Coronary artery (tissue), 2 donors: Measurements from ENCODE around the gene PDZD8.
"Not testable (repeated sequence)": the region's sequence is repeated elsewhere in the genome, so short reads cannot be mapped to it uniquely, and the experiment has no call there.

Source experiments
- DNase-seq: peaks from one replicate; pipeline ENCODE4 v3.0.0-alpha.2; 2017; ENCODE audit warnings: low spot score
- H3K27ac ChIP-seq, 2 donors: fragments of 200-600 bp; sonication (generic); one replicate each; pipeline ENCODE4 v1.5.1; 2016 to 2019
- H3K4me3 ChIP-seq: fragments of 200-600 bp; sonication (generic); 2 replicates; pipeline ENCODE4 v1.5.1; 2016; ENCODE audit warnings: mild to moderate bottlenecking, moderate library complexity
- CTCF ChIP-seq: fragments of 200-600 bp; sonication (generic); IDR thresholded peaks from one replicate; pipeline ENCODE4 v1.5.1; 2019; ENCODE audit warnings: antibody characterized with exemption

Gene PDZD8

DNA sequence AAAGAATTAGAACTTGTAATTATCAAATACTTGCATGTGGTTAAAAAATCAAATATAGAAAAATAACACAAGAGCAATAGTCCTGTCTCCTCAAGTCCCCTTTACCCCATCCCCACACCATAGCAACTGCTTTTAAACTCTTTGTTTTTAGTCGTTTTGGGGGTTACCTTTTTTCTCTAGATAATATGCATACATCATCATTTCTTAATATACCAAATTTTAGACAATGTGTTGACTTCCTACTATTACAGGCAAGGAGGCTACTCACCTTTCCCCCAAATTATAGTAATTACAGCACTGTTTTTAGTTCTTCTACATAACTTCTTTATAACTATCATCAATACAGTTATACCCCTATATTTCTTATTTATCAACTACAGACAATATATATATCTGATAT is 77.0 kb downstream of the PDZD8 start:
- TF ChIP-seq CTCF, result no peak
- DNase-seq, result no peak
- no peak overlapping the region for H3K4me3 ChIP-seq
- H3K27ac ChIP-seq, result no peak overlapping the region

DNA sequence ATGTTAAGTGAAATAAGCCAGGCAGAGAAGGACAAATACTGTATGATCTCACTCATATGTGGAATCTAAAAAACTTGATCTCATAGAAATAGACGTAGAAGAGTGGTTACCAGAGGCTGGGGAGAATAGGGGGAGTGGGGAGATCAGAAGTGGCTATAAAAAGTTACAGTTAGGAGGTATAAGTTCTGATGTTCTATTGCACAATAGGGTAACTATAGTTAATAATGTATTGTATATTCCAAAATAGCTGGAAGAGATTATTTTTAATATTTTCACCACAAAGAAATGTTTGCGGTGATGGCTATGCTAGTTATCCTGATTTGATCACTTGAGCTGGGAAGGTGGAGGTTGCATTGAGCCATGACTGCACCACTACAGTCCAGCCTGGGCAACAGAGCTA is 80.5 kb downstream of the PDZD8 start:
- H3K27ac ChIP-seq, result no peak overlapping the region
- H3K4me3 ChIP-seq, result no peak overlapping the region
- no peak for DNase-seq
- TF ChIP-seq CTCF, result no peak

- Histone ChIP-seq H3K4me3 (no peak overlapping the region), H3K27ac (no peak overlapping the region)
- DNase-seq, result no peak
- no peak for TF ChIP-seq CTCF
Measured at GRCh38 chr10:117294039-117294645, 81.1 kb downstream of the PDZD8 start.

- not testable (repeated sequence) for H3K4me3 ChIP-seq, H3K27ac ChIP-seq, DNase-seq
Measured at GRCh38 chr10:117290872-117291271, 84.4 kb downstream of the PDZD8 start.

GRCh38 chr10:117284716-117285494 is 90.3 kb downstream of the PDZD8 start:
- DNase-seq, result no peak
- no peak for TF ChIP-seq CTCF
- H3K4me3 ChIP-seq, result no peak overlapping the region
- H3K27ac ChIP-seq, result no peak overlapping the region

DNA sequence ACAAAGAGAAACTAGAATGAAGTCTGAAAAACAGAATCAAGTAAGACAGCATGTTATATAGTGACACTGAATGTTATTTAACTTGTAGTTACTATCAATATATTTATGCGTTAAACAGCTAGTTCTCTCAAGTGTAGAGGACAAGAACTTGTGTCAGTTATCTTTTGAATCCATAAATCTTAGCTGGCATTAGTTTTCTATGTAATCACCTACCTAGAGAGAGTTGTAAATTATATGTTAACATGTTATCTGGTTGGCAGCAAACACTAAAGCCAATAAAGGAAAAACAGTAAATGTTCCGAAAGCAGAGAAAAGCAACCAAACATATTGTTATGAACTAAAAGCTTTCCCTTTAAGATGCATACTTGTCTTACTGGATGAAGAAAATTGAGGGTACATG is 97.6 kb downstream of the PDZD8 start:
- no peak overlapping the region for H3K4me3 ChIP-seq
- no peak overlapping the region for H3K27ac ChIP-seq
- no peak for TF ChIP-seq CTCF
- DNase-seq, result no peak

- DNase-seq, result no peak
- H3K27ac ChIP-seq, result no peak overlapping the region
- no peak overlapping the region for H3K4me3 ChIP-seq
- no peak for TF ChIP-seq CTCF
Measured at GRCh38 chr10:117275121-117275520, 100.1 kb downstream of the PDZD8 start.
